CD14-positive monocyte (primary cell): Measurements from ENCODE around the gene KCNMB4. TPM values are rescaled to one million over a fixed set of nuclear protein-coding genes. Genes with fewer than 3 reads are reported as not detected.

Experiments
- DNase-seq, 3 donors: peaks; one replicate each; pipeline ENCODE4 v3.0.0-alpha.2; 2011 to 2022
- H2AFZ ChIP-seq: 2 replicates; pipeline ENCODE4 v1.6.0; 2012; ENCODE audit warnings: mild to moderate bottlenecking, low read depth, low read length, inconsistent platforms; ENCODE audit not compliant: insufficient read depth, poor library complexity, severe bottlenecking
- H3K27ac ChIP-seq, 2 donors: 1 replicate in 1 of 2; 2 replicates in 1 of 2; pipeline ENCODE4 v1.5.1; 2012 to 2013; ENCODE audit warnings: low read length in 2 of 2, control low read depth in 1 of 2, inconsistent platforms in 1 of 2, low read depth in 1 of 2, mild to moderate bottlenecking in 1 of 2
- H3K27me3 ChIP-seq, 2 donors: one replicate each; pipeline versions ENCODE4 v1.6.0 to v1.6.1; 2011 to 2013; ENCODE audit warnings: low read length in 2 of 2; ENCODE audit not compliant: control insufficient read depth in 2 of 2, insufficient read depth in 2 of 2
- H3K36me3 ChIP-seq, 2 donors: replicated peaks in 1 of 2; 1 replicate in 1 of 2; 2 replicates in 1 of 2; pipeline versions ENCODE4 v1.5.1 to v1.6.1; 2012 to 2013; ENCODE audit warnings: low read length in 2 of 2, control low read depth in 1 of 2, inconsistent platforms in 1 of 2, mild to moderate bottlenecking in 1 of 2; ENCODE audit not compliant: insufficient read depth in 2 of 2, control insufficient read depth in 1 of 2
- H3K4me1 ChIP-seq, 2 donors: 1 replicate in 1 of 2; 2 replicates in 1 of 2; pipeline versions ENCODE4 v1.5.1 to v1.6.1; 2012 to 2013; ENCODE audit warnings: low read length in 2 of 2, control low read depth in 1 of 2, inconsistent platforms in 1 of 2, mild to moderate bottlenecking in 1 of 2, moderate library complexity in 1 of 2; ENCODE audit not compliant: insufficient read depth in 2 of 2, control insufficient read depth in 1 of 2
- H3K4me2 ChIP-seq: replicated peaks from 2 replicates; pipeline ENCODE3; 2012; ENCODE audit warnings: low read length, moderate library complexity, mild to moderate bottlenecking; ENCODE audit not compliant: poor library complexity, severe bottlenecking; ENCODE audit errors: extremely low read depth
- H3K4me3 ChIP-seq, 3 experiments: fragments of 200-600 bp in 1 of 3; sonication (generic) in 1 of 3; replicated peaks in 1 of 3; 1 replicate in 2 of 3; 2 replicates in 1 of 3; pipeline ENCODE4 v1.5.1; 2011 to 2013; ENCODE audit warnings: low read length in 3 of 3, mild to moderate bottlenecking in 3 of 3, control low read depth in 2 of 3, low read depth in 2 of 3, inconsistent platforms in 1 of 3, moderate library complexity in 1 of 3
- H3K79me2 ChIP-seq: 2 replicates; pipeline ENCODE4 v1.6.0; 2012; ENCODE audit warnings: mild to moderate bottlenecking, control low read depth, inconsistent platforms, low read length, moderate library complexity; ENCODE audit not compliant: insufficient read depth
- H3K9ac ChIP-seq: 2 replicates; pipeline ENCODE4 v1.6.0; 2017; ENCODE audit warnings: low read length, mild to moderate bottlenecking; ENCODE audit not compliant: insufficient read depth, poor library complexity, severe bottlenecking
- H3K9me3 ChIP-seq, 2 donors: replicated peaks in 1 of 2; 1 replicate in 1 of 2; 2 replicates in 1 of 2; pipeline versions ENCODE4 v1.5.1 to v1.6.1; 2012 to 2013; ENCODE audit warnings: low read length in 2 of 2, control low read depth in 1 of 2; ENCODE audit not compliant: control insufficient read depth in 1 of 2, insufficient read depth in 1 of 2
- H4K20me1 ChIP-seq: 2 replicates; pipeline ENCODE4 v1.6.0; 2012; ENCODE audit warnings: mild to moderate bottlenecking, low read length, control low read depth, moderate library complexity; ENCODE audit not compliant: insufficient read depth
- H3K27ac Mint-ChIP-seq, 7 donors: one replicate each; pipeline ENCODE4 v1.8.0; 2020; ENCODE audit warnings: mild to moderate bottlenecking in 7 of 7, mixed read lengths in 7 of 7, moderate library complexity in 6 of 7, inconsistent platforms in 2 of 7
- H3K27me3 Mint-ChIP-seq, 3 donors: one replicate each; pipeline ENCODE4 v1.8.0; 2021 to 2022; ENCODE audit warnings: low read depth in 3 of 3, mild to moderate bottlenecking in 3 of 3, mixed read lengths in 3 of 3, moderate library complexity in 3 of 3, inconsistent platforms in 1 of 3
- H3K36me3 Mint-ChIP-seq, 2 donors: one replicate each; pipeline ENCODE4 v1.8.0; 2020; ENCODE audit warnings: mixed read lengths in 2 of 2, inconsistent platforms in 1 of 2, mild to moderate bottlenecking in 1 of 2
- H3K4me1 Mint-ChIP-seq: one replicate; pipeline ENCODE4 v1.8.0; 2020; ENCODE audit warnings: mild to moderate bottlenecking, mixed read lengths
- H3K4me3 Mint-ChIP-seq, 2 donors: one replicate each; pipeline ENCODE4 v1.8.0; 2020; ENCODE audit warnings: mild to moderate bottlenecking in 2 of 2, mixed read lengths in 2 of 2, moderate library complexity in 1 of 2
- H3K9me3 Mint-ChIP-seq, 7 donors: one replicate each; pipeline ENCODE4 v1.8.0; 2020 to 2022; ENCODE audit warnings: mixed read lengths in 7 of 7, mild to moderate bottlenecking in 6 of 7, moderate library complexity in 6 of 7, inconsistent platforms in 2 of 7
- WGBS: methylation state at CpG from one replicate; pipeline ENCODE4 v1.1.5; 2013; ENCODE audit warnings: missing lambda C conversion rate; ENCODE audit not compliant: insufficient coverage; 5-methylcytosine and 5-hydroxymethylcytosine counted together
- intact Hi-C, 2 donors: fragments of 100-400 bp; cut with micrococcal nuclease; formaldehyde crosslinking; loops; one replicate each; pipeline versions ENCODE4 v1.15.0 to v1.15.1; 2023
- polyA plus RNA-seq, 3 donors: library from polyadenylated mRNA; depleted of rRNA in 1 of 3; unstranded in 2 of 3; stranded (reverse) in 1 of 3; fragments of 300-500 nt in 2 of 3; fragments of >200 nt in 1 of 3; fragmentation: Illumina TruSeq in 2 of 3; gene quantifications; 1 replicate in 2 of 3; 2 replicates in 1 of 3; pipeline ENCODE4 v1.2.3, GENCODE V29; 2012 to 2021
- TF ChIP-seq, protein P1 (sequence below): fragments of 200-600 bp; IDR thresholded peaks from one replicate; pipeline ENCODE4 v1.8.0; 2022; ENCODE audit warnings: antibody characterized with exemption, mild to moderate bottlenecking

Gene KCNMB4
- polyA plus RNA-seq, 3 donors, result 0.23 to 0.83 (median 0.41) TPM

DNA sequence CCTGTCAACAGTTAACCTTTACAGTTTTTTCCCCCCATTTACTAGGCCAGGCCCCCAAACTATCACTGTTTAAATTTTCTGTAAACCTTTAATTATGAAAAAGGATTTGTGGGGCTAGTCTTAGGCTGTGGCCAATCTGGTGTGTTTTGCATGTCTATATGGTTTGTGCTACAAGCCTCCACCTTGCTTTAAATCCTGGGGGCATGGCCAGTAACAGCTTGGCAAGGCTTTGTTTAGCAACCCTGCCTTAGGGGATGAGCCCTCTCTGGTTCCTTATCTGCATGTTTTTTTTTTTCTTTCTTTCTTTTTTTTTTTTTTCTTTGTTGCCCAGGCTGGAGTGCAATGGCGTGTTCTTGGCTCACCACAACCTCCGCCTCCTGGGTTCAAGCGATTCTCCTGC, 102.7 kb downstream of the KCNMB4 start:
- DNase-seq, result no peak
- Histone ChIP-seq H2AFZ (no peak overlapping the region), H3K4me3 (no peak overlapping the region), H3K79me2 (no peaks in the 10 kb centered on the region), H3K9me3 (peaks cover 6 to 11% of the 10 kb centered on the region in 2 donors), H3K27me3 (no peaks in the 10 kb centered on the region), H3K4me1 (no peaks in the 10 kb centered on the region), H3K27ac (peak overlapping the region in 1 of 2 donors; percentile 20), H3K4me2 (no peak overlapping the region), H4K20me1 (no peaks in the 10 kb centered on the region), H3K9ac (no peak overlapping the region), H3K36me3 (no peaks in the 10 kb centered on the region)
- H3K27me3 Mint-ChIP-seq, result no peaks in the 10 kb centered on the region
- H3K27ac Mint-ChIP-seq, result no peak overlapping the region
- TF ChIP-seq, protein P1, sequence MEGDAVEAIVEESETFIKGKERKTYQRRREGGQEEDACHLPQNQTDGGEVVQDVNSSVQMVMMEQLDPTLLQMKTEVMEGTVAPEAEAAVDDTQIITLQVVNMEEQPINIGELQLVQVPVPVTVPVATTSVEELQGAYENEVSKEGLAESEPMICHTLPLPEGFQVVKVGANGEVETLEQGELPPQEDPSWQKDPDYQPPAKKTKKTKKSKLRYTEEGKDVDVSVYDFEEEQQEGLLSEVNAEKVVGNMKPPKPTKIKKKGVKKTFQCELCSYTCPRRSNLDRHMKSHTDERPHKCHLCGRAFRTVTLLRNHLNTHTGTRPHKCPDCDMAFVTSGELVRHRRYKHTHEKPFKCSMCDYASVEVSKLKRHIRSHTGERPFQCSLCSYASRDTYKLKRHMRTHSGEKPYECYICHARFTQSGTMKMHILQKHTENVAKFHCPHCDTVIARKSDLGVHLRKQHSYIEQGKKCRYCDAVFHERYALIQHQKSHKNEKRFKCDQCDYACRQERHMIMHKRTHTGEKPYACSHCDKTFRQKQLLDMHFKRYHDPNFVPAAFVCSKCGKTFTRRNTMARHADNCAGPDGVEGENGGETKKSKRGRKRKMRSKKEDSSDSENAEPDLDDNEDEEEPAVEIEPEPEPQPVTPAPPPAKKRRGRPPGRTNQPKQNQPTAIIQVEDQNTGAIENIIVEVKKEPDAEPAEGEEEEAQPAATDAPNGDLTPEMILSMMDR, result no peak
- intact Hi-C loops, result no loop called here
- H3K4me3 Mint-ChIP-seq, result no peak overlapping the region
- no peaks in the 10 kb centered on the region for H3K36me3 Mint-ChIP-seq
- H3K4me1 Mint-ChIP-seq, result no peaks in the 10 kb centered on the region
- no CpG with 5 or more reads among the region's 3 CpGs for WGBS
- H3K9me3 Mint-ChIP-seq, result peaks cover 10 to 21% (median 14%) of the 10 kb centered on the region in 7 donors

DNA sequence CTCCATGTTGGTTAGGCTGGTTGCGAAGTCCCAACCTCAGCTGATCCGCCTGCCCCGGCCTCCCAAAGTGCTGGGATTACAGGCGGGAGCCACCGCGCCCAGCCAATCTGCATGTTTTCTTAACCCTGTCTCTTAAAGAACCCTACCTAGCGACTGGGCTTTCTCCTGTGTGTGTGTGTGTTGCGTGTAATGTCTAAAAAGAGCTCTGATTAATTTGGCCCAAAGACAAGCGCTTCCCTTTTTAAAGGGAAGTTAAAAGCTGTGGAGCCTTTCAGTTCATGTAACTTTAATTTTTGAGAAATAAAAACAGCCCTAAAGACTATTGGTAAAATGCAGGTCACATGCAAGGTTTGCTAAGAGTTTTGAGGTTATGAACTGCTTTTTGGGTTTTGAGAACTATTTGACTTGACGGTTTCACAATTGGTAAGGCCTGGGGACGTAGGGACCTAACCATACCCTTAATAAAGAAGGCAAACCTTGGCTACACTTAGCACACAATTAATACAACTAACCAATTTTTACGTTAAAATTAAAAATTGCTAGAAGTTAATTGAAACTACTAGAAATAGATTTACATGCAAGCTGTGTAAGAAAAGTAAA, 103.2 kb downstream of the KCNMB4 start:
- intact Hi-C loops, result no loop called here
- H2AFZ ChIP-seq, result no peak overlapping the region
- Mint-ChIP-seq H3K27ac (no peak overlapping the region), H3K4me1 (no peaks in the 10 kb centered on the region), H3K4me3 (no peak overlapping the region), H3K9me3 (peaks cover 5 to 15% (median 10%) of the 10 kb centered on the region in 7 donors), H3K27me3 (no peaks in the 10 kb centered on the region), H3K36me3 (no peaks in the 10 kb centered on the region)
- 40% methylated on average over 1 of the region's 12 CpGs for whole genome bisulfite sequencing
- TF ChIP-seq, protein P1, result no peak
- H3K9ac ChIP-seq, result no peak overlapping the region
- no peaks in the 10 kb centered on the region for H3K27me3 ChIP-seq
- H3K27ac ChIP-seq, result peak overlapping the region in 1 of 2 donors; percentile 20
- H3K9me3 ChIP-seq, result peaks cover 2 to 6% of the 10 kb centered on the region in 2 donors
- no peaks in the 10 kb centered on the region for H3K79me2 ChIP-seq
- peak in 1 of 3 donors; percentile 4 for DNase-seq
- H4K20me1 ChIP-seq, result no peaks in the 10 kb centered on the region
- no peak overlapping the region for H3K4me3 ChIP-seq
- no peak overlapping the region for H3K4me2 ChIP-seq
- H3K4me1 ChIP-seq, result no peaks in the 10 kb centered on the region
- H3K36me3 ChIP-seq, result no peaks in the 10 kb centered on the region
